ENCODE measurements around the gene VSTM4.

The VSTM4 gene

DNA sequence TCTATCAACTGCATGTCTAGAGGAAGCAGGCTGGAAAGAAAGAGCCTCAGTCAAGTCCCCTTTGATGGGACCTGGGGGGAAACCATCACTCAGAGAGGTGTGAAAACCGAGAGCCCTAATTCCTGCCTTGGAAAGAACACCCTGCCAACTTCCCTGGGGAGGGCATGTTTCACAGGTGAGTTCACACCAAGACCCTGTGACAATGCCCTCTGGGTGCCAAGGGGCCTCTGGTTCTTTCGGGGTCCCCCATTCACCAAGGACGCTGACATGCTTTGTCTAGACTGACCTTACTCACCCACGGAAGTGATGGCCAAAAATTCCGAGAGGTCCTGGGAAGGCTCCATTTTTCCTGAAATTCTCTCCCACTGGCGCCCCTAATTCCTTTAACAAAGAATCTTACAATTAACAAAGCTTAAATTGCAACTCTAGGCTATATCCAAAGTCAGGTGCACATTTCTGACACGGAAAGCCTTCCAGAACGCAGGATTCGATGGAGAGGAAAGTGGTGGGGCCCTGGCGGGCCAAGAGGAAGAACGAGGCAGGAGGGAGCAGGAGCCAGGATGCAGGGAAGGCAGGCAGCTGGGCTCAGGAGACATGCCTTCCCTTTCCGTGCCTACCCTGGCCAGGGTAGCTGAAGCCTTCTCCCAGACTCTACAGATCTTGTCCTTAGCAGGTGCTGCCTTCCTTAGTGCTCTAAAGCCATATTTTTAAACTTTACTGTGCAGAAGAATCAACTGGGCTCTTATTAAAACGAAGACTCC lies 23.7 kb downstream of the VSTM4 start:
- no peak for DNase-seq (ENCODE audit: low read depth)

DNA sequence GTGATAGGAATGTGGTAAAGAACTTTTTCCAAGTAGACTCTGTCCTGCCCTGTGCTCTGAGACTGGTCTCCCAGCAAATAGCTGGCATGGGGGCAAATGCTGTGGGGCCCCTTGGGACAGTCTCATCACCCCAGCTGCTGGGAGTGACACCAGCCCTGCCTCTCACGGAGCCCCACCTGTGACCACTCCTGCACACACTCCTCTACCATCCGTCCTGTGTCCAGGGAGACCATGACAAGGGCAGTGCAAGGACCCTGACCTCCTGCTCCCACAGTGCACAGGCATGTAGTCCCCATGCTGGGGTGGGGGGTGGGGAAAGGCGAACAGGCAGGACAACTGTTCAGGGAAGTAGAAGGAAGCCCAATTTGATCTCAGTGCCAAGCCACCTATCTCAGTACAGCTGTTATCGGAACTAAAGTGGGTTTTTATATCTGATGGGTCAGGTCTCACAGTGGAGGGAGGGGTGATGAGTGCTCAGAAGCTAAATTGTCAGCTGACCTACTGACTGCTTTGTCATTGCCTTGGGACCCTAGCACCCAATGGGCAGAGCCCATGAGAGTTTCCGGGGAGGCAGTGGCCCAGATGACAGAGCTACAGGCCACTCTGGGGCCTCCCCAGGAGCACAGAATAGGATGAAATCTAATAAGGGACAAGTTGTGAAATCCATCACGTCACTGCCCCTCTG lies 24.5 kb downstream of the VSTM4 start:
- no peak for DNase-seq (ENCODE audit: low read depth)

DNA sequence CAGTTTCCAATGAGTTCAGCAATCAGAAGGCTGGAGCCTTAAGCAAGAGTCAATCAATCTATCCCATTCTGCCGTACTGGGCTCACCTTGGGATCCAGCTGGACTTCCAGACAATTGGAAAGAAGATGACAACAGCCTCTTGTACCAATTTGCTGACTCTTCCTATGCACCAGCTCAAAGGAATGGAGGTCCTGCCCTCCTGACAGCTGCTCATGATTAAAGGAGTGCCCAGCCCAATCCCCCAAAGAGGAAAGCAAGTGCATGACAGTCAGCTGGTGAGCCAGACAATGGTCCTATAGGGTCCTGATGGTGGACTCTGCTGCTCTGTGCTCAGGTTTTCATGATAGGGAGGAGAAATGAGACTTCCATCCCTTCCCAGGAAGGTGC lies 25.1 kb downstream of the VSTM4 start:
- no peak for DNase-seq (ENCODE audit: low read depth)

DNA sequence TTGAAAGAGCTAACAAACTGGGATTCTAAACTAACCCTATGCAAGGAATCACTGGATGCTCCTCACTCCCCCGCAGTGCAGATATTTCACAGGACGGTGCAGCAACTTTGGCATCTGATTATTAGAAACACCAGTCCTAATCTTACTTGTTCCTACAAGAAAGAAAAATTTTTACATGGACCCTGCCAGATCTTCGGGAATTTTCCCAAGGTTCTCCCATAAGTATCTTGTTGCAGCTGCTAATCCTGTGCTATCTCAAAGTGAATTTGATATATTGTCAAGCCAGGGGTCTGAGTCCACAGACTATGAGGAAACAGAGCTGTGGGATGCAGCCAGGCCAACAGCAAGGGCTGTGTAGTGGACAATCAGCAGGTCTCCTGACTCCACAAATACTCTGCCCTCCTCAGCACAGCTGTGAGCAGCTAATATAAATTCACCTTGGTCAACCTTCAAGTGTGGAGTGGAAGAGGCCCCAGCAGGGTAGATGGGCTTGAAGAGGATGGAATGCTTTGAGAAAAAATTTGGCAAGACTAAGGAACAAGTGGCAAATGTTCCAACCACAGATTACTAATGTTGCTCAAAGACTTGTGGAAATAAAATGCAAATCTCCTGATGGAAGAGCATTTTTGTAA lies 25.6 kb downstream of the VSTM4 start:
- no peak for DNase-seq (ENCODE audit: low read depth)

DNA sequence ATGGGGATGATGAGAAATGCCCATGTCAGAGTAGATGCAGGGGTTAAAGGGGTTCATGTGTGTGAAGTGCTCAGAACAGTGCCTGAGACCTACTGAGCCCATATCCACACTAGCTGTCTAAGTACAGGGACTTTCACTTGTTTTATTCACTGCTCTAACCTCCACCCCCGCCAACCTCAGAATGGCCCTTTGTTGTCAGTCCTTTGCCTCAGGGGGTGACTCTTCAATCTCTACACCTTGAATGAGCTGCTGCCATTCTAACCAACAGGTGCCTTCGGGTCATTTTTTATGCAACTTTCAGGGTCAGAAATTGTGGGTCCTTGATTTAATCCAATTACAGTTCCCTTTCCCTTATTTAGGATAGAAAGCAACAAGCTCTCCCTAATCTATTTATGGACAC lies 26.2 kb downstream of the VSTM4 start:
- DNase-seq (ENCODE audit: low read depth) = no peak

DNA sequence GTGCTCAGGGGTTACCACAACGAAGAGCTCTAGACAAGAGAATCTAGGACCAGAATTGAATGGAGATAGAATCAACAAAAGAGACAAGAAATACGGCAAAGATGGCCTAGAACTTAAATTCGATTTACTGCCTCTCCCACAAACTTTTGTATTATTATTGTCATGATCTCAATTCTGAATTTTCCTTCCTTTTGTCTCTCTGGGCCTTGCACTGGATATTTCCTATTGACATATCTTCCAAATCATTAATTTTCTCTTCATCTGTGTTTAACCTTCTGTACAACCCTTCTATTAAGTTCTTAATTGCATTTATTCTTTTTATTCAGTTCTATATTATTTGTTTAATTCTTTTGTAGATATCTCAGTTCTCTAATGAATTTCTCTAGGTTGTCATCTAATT lies 28.4 kb downstream of the VSTM4 start:
- DNase-seq (ENCODE audit: low read depth) = no peak

DNA sequence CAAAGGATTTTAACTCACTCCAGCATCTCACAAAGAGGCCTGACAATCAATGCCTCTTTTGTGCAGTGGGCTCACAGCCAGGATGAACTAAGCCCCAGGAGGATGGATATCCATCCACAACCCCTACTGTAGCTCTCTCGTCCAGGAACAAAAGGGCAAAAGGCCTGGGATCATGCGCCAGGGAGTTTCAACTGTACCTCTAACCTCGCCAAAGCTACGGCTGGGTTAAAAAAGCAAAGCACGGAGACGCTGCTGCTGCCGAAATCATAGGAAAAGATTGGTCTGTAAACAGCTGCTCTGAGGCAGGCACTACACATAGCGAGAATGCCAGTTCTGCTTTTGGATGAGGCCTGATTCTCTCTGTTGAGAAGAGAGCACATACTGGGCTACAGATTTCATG lies 32.1 kb downstream of the VSTM4 start:
- no peak for DNase-seq (ENCODE audit: low read depth)

DNA sequence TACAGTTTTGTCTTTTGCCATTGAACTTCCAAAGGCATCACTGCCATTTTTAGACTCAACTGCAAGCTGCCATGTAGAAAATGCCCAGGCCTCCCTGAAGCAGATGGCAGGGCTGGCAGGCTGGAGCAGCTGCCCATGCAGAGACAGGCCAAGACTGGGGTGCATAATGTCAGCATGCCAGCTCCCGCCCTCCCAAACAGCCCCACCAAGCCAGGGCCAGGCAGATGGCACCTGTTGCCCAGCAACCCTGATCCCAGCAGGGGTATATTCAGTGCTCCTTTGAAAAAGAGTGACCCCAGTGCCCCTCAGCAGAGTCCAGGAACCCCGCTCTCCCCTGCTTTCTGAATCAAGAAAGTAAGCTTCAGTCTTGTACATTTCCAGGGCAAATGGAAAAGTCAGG lies 32.6 kb downstream of the VSTM4 start:
- DNase-seq (ENCODE audit: low read depth) = no peak

DNA sequence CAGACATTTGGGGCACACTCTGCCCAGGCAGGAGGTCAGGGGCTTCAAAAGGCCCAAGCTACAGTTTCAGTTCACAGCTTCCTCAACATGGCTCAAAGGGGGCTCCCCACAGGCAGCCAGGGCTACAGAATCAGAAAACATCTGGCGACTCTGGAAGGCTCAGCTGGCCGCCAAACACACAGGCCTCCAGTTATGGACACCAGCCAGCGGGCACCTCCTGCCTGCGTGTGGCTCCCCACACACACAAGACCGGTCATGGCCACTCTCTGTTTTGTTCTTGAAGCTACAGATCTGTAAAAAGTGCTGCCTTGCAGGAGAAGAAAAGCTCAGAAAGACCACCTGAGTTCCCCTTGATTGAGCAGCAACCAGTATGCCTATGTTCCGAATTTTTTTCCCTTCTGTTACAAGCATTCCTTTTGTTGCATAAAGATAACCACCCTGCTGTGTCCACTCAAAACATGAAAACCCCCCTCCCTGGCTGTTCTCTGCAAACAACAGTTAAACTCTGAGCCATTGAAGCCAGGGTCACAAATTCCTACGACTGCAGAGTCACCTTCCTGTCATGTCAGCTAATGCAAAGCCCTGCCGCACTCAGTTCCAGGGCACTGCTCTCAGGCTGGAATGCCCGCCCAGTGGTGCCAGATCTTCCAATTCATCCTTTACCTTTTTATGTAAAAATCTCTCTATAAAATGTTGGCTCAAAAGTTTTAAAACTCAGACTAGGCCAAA lies 33.6 kb downstream of the VSTM4 start:
- DNase-seq (ENCODE audit: low read depth) = no peak

DNA sequence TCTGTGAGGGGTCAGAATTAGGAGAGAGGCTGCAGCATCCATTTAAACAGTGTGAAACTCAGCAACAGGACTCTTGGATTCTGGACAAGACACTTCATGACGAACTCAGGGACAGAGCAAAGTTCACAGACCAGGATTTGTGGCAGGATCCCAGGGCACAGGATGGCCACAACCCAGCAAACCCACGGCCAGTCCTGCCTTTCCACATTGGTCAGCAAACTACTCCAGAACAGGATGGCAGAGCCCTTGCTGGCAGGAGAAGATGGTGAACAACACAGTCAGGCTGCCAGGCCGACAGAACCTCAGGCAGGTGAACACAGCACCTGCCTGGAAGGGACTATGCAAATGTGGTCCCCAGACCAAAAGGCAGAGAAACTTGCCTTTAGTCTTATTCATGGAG lies 34.4 kb downstream of the VSTM4 start:
- no peak for DNase-seq (ENCODE audit: low read depth)

DNA sequence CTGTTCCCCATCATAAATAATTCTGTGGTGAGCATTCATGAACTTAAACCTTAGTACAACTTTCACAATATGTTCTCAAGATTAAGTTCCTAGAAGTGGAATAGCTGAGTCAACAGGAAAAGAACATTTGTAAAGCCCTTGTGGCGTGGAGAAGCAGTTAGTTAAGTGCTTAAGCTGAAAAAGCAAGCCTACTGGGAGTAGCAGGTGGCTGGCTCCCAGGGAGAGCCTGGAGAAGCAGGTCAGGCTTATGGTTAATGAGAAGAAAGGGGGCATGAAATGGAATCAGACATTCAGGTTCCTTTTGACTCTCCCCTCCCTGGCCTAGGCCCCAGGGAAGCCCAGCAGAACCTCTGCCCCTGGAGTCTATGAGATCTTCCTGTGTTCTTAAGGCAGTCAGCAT lies 35.3 kb downstream of the VSTM4 start:
- DNase-seq (ENCODE audit: low read depth) = no peak

DNA sequence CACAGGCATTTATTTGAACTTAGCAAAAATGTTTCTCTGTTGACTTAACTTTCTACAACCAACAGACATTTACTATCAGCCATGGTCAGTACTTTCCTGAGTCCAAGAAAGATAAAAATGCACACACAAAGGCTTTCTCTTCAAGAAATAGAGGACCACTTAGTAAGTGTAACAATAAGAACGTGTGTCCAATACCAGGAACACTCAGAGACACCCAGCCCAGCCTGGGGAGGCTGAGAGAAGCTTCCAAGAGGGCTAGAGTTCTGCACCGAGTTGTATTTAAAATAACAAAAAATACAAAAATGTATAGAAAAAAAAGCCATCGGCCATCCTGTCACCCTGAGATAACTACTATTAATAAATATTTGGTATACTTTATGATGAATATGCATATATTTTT lies 35.8 kb downstream of the VSTM4 start:
- DNase-seq (ENCODE audit: low read depth) = no peak

DNA sequence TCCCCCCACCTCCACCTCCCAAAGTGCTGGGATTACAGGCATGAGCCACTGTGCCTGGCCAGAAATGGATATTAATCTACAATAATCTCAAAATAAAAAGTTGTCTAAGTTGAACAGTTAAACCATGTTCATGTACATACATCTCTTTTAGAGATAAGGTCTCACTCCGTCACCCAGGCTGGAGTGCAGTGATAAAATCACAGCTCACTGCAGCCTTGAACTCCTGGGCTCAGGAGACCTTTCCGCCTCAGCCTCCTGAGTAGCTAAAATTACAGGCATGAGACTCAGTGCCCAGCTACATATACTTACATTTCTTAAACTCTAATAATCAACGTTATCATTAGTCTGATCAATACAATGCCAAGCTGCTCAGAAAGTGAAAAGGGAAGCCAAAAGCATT lies 36.2 kb downstream of the VSTM4 start:
- DNase-seq (ENCODE audit: low read depth) = no peak

DNA sequence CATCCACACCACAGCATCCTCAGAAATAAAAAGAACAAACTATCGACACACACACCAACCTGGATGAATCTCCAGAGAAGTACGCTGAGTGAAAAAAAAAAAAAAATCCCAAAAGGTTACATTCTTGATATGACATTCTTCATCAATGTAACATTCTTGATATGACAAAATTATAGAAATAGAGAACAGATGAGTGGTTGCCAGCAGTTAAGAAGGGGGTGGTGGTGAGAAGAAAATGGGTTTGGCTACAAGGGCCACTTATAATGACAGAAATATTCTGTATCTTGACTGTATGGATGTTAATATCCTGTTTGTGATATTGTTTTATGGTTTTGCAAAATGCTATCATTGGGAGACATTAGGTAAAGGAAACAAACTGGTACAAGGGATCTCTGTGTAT lies 36.9 kb downstream of the VSTM4 start:
- DNase-seq (ENCODE audit: low read depth) = no peak

DNA sequence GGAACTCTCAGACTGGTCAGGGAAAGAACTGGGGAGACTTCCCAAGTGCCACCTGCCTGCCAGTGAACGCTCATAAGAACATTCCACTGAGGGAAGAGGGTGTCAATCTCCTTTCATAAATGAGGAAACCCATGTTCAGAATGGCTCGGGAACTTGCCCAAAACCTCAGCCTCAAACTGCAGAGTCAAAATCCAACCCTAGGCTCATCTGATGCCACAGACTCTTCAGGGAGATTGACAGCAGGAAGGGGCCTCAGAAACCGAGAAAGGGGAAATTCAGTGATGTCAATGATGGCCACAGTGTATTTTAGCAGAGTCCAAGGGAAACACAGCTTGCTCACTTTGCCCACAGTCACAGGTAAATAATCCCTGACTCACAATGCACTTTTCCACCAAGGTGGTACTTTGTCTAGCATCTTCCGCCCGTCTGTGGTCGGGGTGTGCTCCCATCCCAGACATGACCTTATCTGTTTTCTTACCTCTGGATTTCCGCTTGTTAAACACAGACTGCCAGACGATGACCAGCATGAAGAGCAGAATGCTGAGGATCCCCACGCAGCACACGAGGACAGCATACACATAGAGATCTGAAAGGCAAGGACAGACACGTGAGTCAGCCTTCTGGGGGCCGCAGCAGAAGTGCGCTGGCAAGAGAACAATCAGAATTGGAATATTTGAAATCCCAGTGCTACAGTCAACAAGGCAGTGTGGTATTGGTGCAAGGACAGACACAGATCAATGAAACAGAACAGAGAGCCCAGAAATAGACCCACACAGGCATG lies 38.4 kb downstream of the VSTM4 start:
- no peak for DNase-seq (ENCODE audit: low read depth)

DNA sequence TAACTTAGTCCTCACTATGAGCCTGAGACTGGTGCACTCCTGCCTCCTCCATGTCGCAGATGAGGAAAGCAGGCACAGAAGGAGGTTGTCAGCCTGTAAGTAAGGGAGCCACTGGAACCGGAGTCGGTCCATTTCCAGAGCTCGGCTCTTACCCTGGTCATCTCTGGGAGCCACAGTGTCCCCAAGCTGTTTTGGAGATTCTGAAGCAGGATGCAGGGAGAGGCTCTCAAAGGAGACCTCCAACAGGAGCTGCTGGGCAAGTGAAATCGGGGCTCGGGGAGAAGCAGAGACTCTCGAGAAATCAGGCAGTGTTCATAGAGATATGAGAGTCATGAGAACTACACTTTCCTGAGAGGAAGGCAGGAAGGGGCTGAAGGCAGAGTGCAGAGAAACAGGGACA lies 39.0 kb downstream of the VSTM4 start:
- DNase-seq (ENCODE audit: low read depth) = no peak

DNA sequence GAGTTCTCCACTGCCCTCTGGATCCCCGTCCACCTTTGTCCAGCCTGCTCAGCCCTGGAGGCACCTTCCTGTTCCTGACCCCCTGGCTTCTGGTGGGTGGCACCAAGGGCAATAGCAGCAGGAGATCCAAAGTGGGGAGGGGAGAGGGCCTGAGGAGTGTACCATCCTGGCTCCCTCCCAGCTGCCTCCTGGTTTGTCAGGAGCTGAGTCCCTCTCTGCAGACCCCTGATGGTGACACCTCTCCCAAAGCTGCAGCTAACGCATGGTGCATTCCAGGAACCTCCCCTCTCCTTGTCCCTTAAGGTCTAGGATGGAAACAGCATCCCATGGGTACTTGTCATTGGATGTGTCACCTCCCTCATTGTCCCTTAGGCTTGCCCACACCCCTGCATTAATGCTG lies 39.6 kb downstream of the VSTM4 start:
- DNase-seq (ENCODE audit: low read depth) = no peak

DNA sequence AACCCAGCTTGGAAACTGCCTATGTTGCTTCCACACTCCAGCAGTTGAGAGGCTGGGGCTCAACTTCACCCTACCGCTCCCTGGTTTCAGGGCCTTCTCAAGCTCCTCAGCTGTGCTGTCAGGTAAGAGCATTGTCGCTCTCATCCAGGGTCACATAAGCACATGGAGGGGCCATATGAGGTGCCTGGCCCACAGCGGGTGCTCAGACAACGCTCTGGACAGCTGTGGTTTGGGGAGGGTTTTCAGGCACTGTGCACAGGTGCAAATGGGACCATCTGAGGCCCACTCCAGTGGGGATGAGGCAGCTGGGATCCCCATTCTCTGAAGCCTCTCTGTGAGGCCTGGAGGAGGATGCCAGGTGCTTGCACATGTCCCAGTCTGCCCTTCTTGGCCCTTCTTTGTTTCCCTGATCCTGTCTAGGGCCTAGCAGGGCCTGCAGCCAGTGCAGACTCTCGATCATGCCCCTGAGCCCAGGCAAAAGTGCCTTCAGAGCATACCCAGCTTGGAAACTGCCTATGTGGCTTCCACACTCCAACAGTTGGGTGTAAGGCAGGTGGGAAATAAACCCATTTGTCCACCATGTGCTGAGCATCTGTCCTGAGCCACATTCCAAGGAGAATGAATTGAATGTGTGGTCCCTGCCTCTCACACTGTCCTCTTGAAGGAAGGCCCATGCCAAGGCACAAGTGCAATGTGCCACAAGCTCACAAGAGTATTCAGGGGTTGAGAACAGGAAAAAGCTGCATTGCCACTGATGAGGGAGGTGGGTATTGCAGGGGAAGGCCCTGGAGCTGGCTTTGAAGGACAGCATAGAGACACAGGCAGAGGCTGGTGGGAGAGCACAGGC lies 40.3 kb downstream of the VSTM4 start:
- no peak for DNase-seq (ENCODE audit: low read depth)

DNA sequence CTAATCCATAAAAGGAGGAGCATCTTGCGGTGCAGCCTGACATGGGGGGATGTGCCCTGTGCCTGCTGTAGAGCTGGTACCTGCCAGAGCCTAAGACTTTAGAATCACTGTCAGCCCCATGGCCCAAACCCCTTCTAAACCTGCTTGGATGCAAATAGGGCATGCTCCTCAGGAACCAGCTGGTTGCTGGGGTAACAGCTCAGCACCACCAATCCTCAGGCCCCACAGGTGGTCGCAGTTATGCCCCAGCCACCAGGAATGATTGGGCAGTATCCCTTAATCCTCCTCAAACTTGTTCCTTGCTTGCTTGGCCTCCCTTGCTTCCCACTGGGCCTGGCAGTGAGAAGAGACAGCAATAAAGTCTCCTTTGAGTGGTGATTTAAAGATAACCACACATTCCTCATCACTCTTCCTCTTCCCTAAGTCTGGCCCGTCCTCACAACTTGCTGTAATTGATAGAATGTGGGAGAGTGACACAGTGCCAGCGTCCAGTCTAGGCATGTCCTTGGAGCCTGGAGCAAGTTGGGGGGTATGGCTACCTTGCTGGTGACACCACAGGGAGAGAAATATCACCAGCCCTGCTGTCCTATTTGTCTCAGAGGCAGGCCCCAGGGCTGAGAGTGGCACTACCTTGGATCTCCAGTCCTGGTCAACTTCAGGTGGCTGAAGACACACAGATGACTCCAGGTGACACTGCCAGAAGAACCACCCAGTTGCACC lies 43.0 kb downstream of the VSTM4 start:
- no peak for DNase-seq (ENCODE audit: low read depth)

DNA sequence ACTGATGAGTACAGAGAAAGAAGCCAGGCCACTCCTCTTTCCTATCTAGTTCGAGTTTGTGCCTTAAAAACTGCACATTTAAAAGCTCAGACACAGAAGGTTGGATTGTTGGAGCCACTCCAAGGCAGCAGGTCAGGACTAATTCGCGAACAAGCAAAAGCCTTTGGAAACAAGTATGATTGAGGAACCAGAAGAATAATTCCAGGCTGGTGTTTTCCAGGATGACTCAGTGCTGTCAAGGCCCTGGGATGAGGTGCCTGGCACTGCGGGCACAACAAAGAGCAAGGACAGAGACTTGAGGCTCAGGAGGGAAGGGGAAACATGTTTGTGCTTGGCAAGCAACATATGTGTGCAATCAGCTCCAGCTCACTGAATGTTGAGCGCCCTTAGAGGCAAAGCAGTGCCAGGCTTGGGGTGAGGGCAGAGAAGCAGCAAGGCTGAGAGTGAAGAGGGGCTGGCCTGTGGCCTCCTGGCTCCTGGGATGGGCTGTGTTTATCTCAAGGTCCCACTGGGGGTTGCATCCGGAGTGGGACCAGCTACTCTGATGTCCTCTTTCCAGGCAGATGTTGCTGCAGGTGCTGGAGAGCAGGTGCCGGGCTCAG lies 44.1 kb downstream of the VSTM4 start:
- DNase-seq (ENCODE audit: low read depth) = no peak

All from activated T-cell treated with anti-CD3 and anti-CD28 coated beads for 1 hour (primary cell).